Peyer's patch (tissue), 4 donors: Measurements from ENCODE around the gene RICTOR.

Source experiments
- CTCF ChIP-seq, 6 experiments: fragments of 450-650 bp in 4 of 6; fragments of 200-600 bp in 2 of 6; sonication (generic) in 1 of 6; IDR thresholded peaks; one replicate each; pipeline ENCODE4 v1.5.1; 2017 to 2019; ENCODE audit warnings: antibody characterized with exemption in 6 of 6, mild to moderate bottlenecking in 3 of 6, moderate library complexity in 1 of 6
- POLR2A ChIP-seq, 2 donors: fragments of 450-650 bp; IDR thresholded peaks; one replicate each; pipeline ENCODE4 v1.5.1; 2017; ENCODE audit warnings: antibody characterized with exemption in 2 of 2, mild to moderate bottlenecking in 2 of 2, moderate library complexity in 2 of 2

- TF ChIP-seq CTCF (IDR thresholded peaks at IDR 0.05) (no peak), POLR2A (IDR thresholded peaks at IDR 0.05) (no peak)
Measured at GRCh38 chr5:39100301-39100850, 26.2 kb upstream of the RICTOR start.
